ENCODE results near the gene PGC. TPM values are rescaled to one million over a fixed set of nuclear protein-coding genes. Genes with fewer than 3 reads are reported as not detected.

Gene PGC
- total RNA-seq, 6 donors from 2014 or later: 241 to 4,380 (median 659) TPM

- Histone ChIP-seq H3K4me1 (peaks cover 40 to 75% (median 59%) of the 10 kb centered on the region in 4 donors), H3K9me3 (no peaks in the 10 kb centered on the region), H3K36me3 (no peaks in the 10 kb centered on the region), H3K27me3 (no peaks in the 10 kb centered on the region), H3K27ac (peak overlapping the region; percentile 65 to 90 (median 82)), H3K4me3 (no peak overlapping the region)
- DNase-seq (no peak), ATAC-seq (ENCODE audit: low FRiP score in 2 of 2) (no peak)
- TF ChIP-seq POLR2A (IDR thresholded peaks at IDR 0.05) (no peak), EP300 (IDR thresholded peaks at IDR 0.05) (no peak), POLR2AphosphoS5 (IDR thresholded peaks at IDR 0.05) (no peak), CTCF (IDR thresholded peaks at IDR 0.05) (no peak)
- WGBS, 2 donors: 77% methylated on average over 9 to 13 of the region's 13 CpGs
Measured at GRCh38 chr6:41724586-41725501, 22.4 kb downstream of the PGC start.

GRCh38 chr6:41724228-41724580 lies 23.0 kb downstream of the PGC start:
- Histone ChIP-seq H3K27me3 (no peaks in the 10 kb centered on the region), H3K4me1 (peaks cover 40 to 72% (median 58%) of the 10 kb centered on the region in 4 donors), H3K36me3 (no peaks in the 10 kb centered on the region), H3K4me3 (no peak overlapping the region), H3K9me3 (no peaks in the 10 kb centered on the region), H3K27ac (peak overlapping the region; percentile 65 to 90 (median 82))
- no peak for TF ChIP-seq EP300 (IDR thresholded peaks at IDR 0.05)
- no peak for TF ChIP-seq POLR2A (IDR thresholded peaks at IDR 0.05)
- TF ChIP-seq POLR2AphosphoS5 (IDR thresholded peaks at IDR 0.05): no peak
- TF ChIP-seq CTCF (IDR thresholded peaks at IDR 0.05): no peak
- ATAC-seq (ENCODE audit: low FRiP score in 2 of 2) (no peak), DNase-seq (no peak)
- WGBS, 2 donors: 67% methylated on average over 7 of the region's 7 CpGs

DNA sequence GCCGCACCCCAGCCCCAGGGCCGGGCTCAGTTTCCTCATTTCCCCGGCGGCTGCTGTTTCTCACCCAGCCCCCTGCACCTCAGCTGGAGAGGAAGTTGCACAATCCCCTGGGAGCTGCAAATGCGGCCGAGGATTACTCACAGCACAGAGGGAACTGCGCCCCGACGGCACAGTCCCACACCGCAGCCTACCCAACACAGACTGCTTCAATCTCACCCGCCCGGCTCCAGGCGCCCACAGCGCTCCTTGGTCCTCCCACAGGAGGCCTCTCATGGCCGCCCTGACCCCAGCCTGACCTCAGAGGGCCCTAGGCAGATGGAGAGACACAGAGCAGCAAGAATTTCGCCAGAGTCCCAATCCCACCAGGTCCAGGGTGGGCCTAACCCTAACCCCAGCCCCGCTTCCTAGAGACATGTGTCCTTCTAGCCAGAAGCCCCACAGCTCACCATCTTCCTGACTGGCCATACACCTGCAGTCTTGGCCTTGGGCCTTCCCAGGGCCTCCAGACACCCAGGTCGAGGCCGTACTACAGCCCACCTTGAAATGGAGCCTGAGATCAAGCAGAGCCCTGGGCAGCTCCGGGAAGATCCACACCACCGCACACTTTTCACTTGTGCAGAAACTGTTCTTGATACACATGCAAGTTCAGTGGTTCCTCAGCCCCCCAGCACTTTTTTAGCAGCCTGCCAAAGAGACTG lies 23.5 kb downstream of the PGC start:
- Histone ChIP-seq H3K4me3 (peak overlapping the region in 3 of 4 donors; percentile 1 to 36 (median 2)), H3K27ac (peak overlapping the region; percentile 65 to 90 (median 82)), H3K4me1 (peaks cover 38 to 67% (median 56%) of the 10 kb centered on the region in 4 donors), H3K27me3 (no peaks in the 10 kb centered on the region), H3K9me3 (no peaks in the 10 kb centered on the region), H3K36me3 (no peaks in the 10 kb centered on the region)
- 35 to 81% methylated on average over 7 to 20 of the region's 21 CpGs for WGBS, 2 donors
- DNase-seq: peak; percentile 89 to 96
- peak; percentile 91 for ATAC-seq (ENCODE audit: low FRiP score in 2 of 2)
- peak; percentile 67 to 76 for TF ChIP-seq POLR2AphosphoS5 (IDR thresholded peaks at IDR 0.05)
- TF ChIP-seq CTCF (IDR thresholded peaks at IDR 0.05): peak in 3 of 6 experiments; percentile 32 to 37 (median 34)
- peak in 1 of 4 donors; percentile 62 for TF ChIP-seq POLR2A (IDR thresholded peaks at IDR 0.05)
- TF ChIP-seq EP300 (IDR thresholded peaks at IDR 0.05): peak in 1 of 4 donors; percentile 26

- peaks cover 32 to 60% (median 50%) of the 10 kb centered on the region in 4 donors for H3K4me1 ChIP-seq
- H3K4me3 ChIP-seq: peak overlapping the region in 3 of 4 donors; percentile 1 to 36 (median 2)
- no peaks in the 10 kb centered on the region for H3K27me3 ChIP-seq
- no peaks in the 10 kb centered on the region for H3K36me3 ChIP-seq
- H3K27ac ChIP-seq: peak overlapping the region; percentile 19 to 90 (median 76)
- WGBS, 2 donors: 46 to 68% methylated on average over 6 to 8 of the region's 8 CpGs
- no peaks in the 10 kb centered on the region for H3K9me3 ChIP-seq
- TF ChIP-seq POLR2AphosphoS5 (IDR thresholded peaks at IDR 0.05) (no peak), EP300 (IDR thresholded peaks at IDR 0.05) (no peak)
- ATAC-seq (ENCODE audit: low FRiP score in 2 of 2): no peak
- no peak for DNase-seq
Measured at GRCh38 chr6:41722969-41723529, 24.1 kb downstream of the PGC start.

- ATAC-seq (ENCODE audit: low FRiP score in 2 of 2): no peak
- Histone ChIP-seq H3K4me3 (no peak overlapping the region), H3K36me3 (no peaks in the 10 kb centered on the region), H3K9me3 (no peaks in the 10 kb centered on the region), H3K27ac (no peak overlapping the region), H3K4me1 (peaks cover 41 to 61% (median 50%) of the 10 kb centered on the region in 4 donors), H3K27me3 (no peaks in the 10 kb centered on the region)
- WGBS, 2 donors: 92 to 96% methylated on average over 3 of the region's 3 CpGs
- DNase-seq: no peak
- TF ChIP-seq EP300 (IDR thresholded peaks at IDR 0.05): no peak
Measured at GRCh38 chr6:41721414-41721813, 25.8 kb downstream of the PGC start.
